ENCODE data around the gene STK32A.

Gene STK32A

GRCh38 chr5:147305147-147305546, 70.3 kb downstream of the STK32A start:
- H3K27ac ChIP-seq = no peak overlapping the region
- TF ChIP-seq CTCF (conservative IDR thresholded peaks at IDR 0.05) = no peak
- no peak for TF ChIP-seq ZFX (IDR thresholded peaks at IDR 0.05)

- H3K27ac ChIP-seq = no peak overlapping the region
- no peak for TF ChIP-seq ZFX (IDR thresholded peaks at IDR 0.05)
Observed at GRCh38 chr5:147306351-147306750, 71.5 kb downstream of the STK32A start.

GRCh38 chr5:147307170-147307569, 72.3 kb downstream of the STK32A start:
- no peak for TF ChIP-seq CTCF (conservative IDR thresholded peaks at IDR 0.05)
- no peak for TF ChIP-seq ZFX (IDR thresholded peaks at IDR 0.05)

GRCh38 chr5:147309621-147310020, 74.8 kb downstream of the STK32A start:
- no peak for TF ChIP-seq ZFX (IDR thresholded peaks at IDR 0.05)
- no peak for TF ChIP-seq CTCF (conservative IDR thresholded peaks at IDR 0.05)
- no peak overlapping the region for H3K27ac ChIP-seq

More at GRCh38 chr5:147307170-147307569, 72.3 kb downstream of the STK32A start:
- no peak overlapping the region for H3K27ac ChIP-seq

GRCh38 chr5:147310059-147310704, 75.4 kb downstream of the STK32A start:
- H3K27ac ChIP-seq = peak overlapping the region; percentile 56
- TF ChIP-seq CTCF (conservative IDR thresholded peaks at IDR 0.05) = no peak
- TF ChIP-seq ZFX (IDR thresholded peaks at IDR 0.05) = no peak

- no peak for TF ChIP-seq CTCF (conservative IDR thresholded peaks at IDR 0.05)
- no peak for TF ChIP-seq ZFX (IDR thresholded peaks at IDR 0.05)
- H3K27ac ChIP-seq = no peak overlapping the region
Observed at GRCh38 chr5:147317978-147318684, 83.3 kb downstream of the STK32A start.

- TF ChIP-seq ZFX (IDR thresholded peaks at IDR 0.05) = no peak
- TF ChIP-seq CTCF (conservative IDR thresholded peaks at IDR 0.05) = no peak
- H3K27ac ChIP-seq = no peak overlapping the region
Observed at GRCh38 chr5:147321569-147321968, 86.7 kb downstream of the STK32A start.

All from C4-2B (cell line).